ENCODE data around the gene PHYHD1. TPM values are rescaled to one million over a fixed set of nuclear protein-coding genes. Genes with fewer than 3 reads are reported as not detected.

The PHYHD1 gene
- total RNA-seq, result 0.44 and 0.68 TPM in 2 replicates

GRCh38 chr9:128920381-128921058 lies at the start of gene PHYHD1:
TSS of gene PHYHD1 (plus strand) at chr9:128920982. CDS start at chr9:128922324, 1,342 bp downstream.
- peaks cover 3% of the 10 kb centered on the region for H3K4me1 Mint-ChIP-seq (ENCODE audit: low read depth)
- no peak within 1 kb of the TSS for H3K27ac Mint-ChIP-seq
- no peaks in the 10 kb centered on the region for H3K27me3 Mint-ChIP-seq (ENCODE audit: low read depth)
- H3K4me3 Mint-ChIP-seq (ENCODE audit: low read depth), result no peak within 1 kb of the TSS
- H3K9me3 Mint-ChIP-seq, result no peaks in the 10 kb centered on the region
- intact Hi-C loops (cut with micrococcal nuclease), result no loop called here
- DNase-seq (ENCODE audit: low spot score), result no peak
- peaks cover 27% of the 10 kb centered on the region for H3K36me3 Mint-ChIP-seq (ENCODE audit: low read depth)

- Mint-ChIP-seq H3K36me3 (ENCODE audit: low read depth) (peaks cover under 1% of the 10 kb centered on the region), H3K27ac (no peak overlapping the region), H3K4me3 (ENCODE audit: low read depth) (no peak overlapping the region), H3K9me3 (no peaks in the 10 kb centered on the region), H3K27me3 (ENCODE audit: low read depth) (no peaks in the 10 kb centered on the region), H3K4me1 (ENCODE audit: low read depth) (peaks cover 11% of the 10 kb centered on the region)
- no peak for DNase-seq (ENCODE audit: low spot score)
- intact Hi-C loops (cut with micrococcal nuclease), result loop anchor here (1.0 to 2.0 kb wide), 2 partner anchors 15 to 41 kb away; no protein-coding TSS in a partner anchor
Measured at GRCh38 chr9:128877852-128878251, 42.9 kb upstream of the PHYHD1 start.

- peak; percentile 99 for DNase-seq (ENCODE audit: low spot score)
- Mint-ChIP-seq H3K4me1 (ENCODE audit: low read depth) (peaks cover 39% of the 10 kb centered on the region), H3K27me3 (ENCODE audit: low read depth) (no peaks in the 10 kb centered on the region), H3K36me3 (ENCODE audit: low read depth) (peaks cover 27% of the 10 kb centered on the region), H3K27ac (peak within 1 kb of the TSS; percentile 92), H3K9me3 (no peaks in the 10 kb centered on the region), H3K4me3 (ENCODE audit: low read depth) (peak within 1 kb of the TSS; percentile 97)
- intact Hi-C loops (cut with micrococcal nuclease), result loop anchor here (1.0 to 5.0 kb wide), 5 partner anchors 21 to 195 kb away; partner anchors contain the start of genes DOLK, MIGA2, NUP188 and SET
Measured at GRCh38 chr9:128881884-128882676, 38.7 kb upstream of the PHYHD1 start, which contains the start of the genes KYAT1 and LRRC8A. TSS of gene KYAT1 (minus strand) at chr9:128881950. CDS start at chr9:128845405, 36,545 bp downstream. TSS of gene LRRC8A (plus strand) at chr9:128882133. CDS start at chr9:128907165, 25,032 bp downstream.

GRCh38 chr9:128882677-128883603 lies 37.8 kb upstream of the PHYHD1 start:
- Mint-ChIP-seq H3K4me1 (ENCODE audit: low read depth) (peaks cover 41% of the 10 kb centered on the region), H3K9me3 (no peaks in the 10 kb centered on the region), H3K27ac (peak overlapping the region; percentile 87), H3K4me3 (ENCODE audit: low read depth) (peak overlapping the region; percentile 97), H3K27me3 (ENCODE audit: low read depth) (no peaks in the 10 kb centered on the region), H3K36me3 (ENCODE audit: low read depth) (peaks cover 34% of the 10 kb centered on the region)
- intact Hi-C loops (cut with micrococcal nuclease), result loop anchor here (1.0 to 5.0 kb wide), 4 partner anchors 20 to 196 kb away; partner anchors contain the start of genes DOLK, NUP188, SET and TBC1D13
- no peak for DNase-seq (ENCODE audit: low spot score)

- H3K4me1 Mint-ChIP-seq (ENCODE audit: low read depth), result peaks cover 41% of the 10 kb centered on the region
- no peaks in the 10 kb centered on the region for H3K27me3 Mint-ChIP-seq (ENCODE audit: low read depth)
- H3K27ac Mint-ChIP-seq, result no peak overlapping the region
- peak overlapping the region; percentile 56 for H3K4me3 Mint-ChIP-seq (ENCODE audit: low read depth)
- H3K36me3 Mint-ChIP-seq (ENCODE audit: low read depth), result peaks cover 47% of the 10 kb centered on the region
- DNase-seq (ENCODE audit: low spot score), result no peak
- intact Hi-C loops (cut with micrococcal nuclease), result loop anchor here (5.0 kb wide), 1 partner anchor 197 kb away; the partner anchor contains the start of gene SET
- no peaks in the 10 kb centered on the region for H3K9me3 Mint-ChIP-seq
Measured at GRCh38 chr9:128884164-128884563, 36.6 kb upstream of the PHYHD1 start.

GRCh38 chr9:128885376-128885775 lies 35.4 kb upstream of the PHYHD1 start:
- H3K4me3 Mint-ChIP-seq (ENCODE audit: low read depth), result peak overlapping the region; percentile 23
- peaks cover 37% of the 10 kb centered on the region for H3K4me1 Mint-ChIP-seq (ENCODE audit: low read depth)
- H3K9me3 Mint-ChIP-seq, result no peaks in the 10 kb centered on the region
- intact Hi-C loops (cut with micrococcal nuclease), result no loop called here
- no peaks in the 10 kb centered on the region for H3K27me3 Mint-ChIP-seq (ENCODE audit: low read depth)
- DNase-seq (ENCODE audit: low spot score), result no peak
- peaks cover 52% of the 10 kb centered on the region for H3K36me3 Mint-ChIP-seq (ENCODE audit: low read depth)
- no peak overlapping the region for H3K27ac Mint-ChIP-seq

- H3K4me1 Mint-ChIP-seq (ENCODE audit: low read depth), result peaks cover 34% of the 10 kb centered on the region
- H3K27ac Mint-ChIP-seq, result peak overlapping the region; percentile 47
- no peak for DNase-seq (ENCODE audit: low spot score)
- H3K9me3 Mint-ChIP-seq, result no peaks in the 10 kb centered on the region
- H3K27me3 Mint-ChIP-seq (ENCODE audit: low read depth), result no peaks in the 10 kb centered on the region
- peaks cover 54% of the 10 kb centered on the region for H3K36me3 Mint-ChIP-seq (ENCODE audit: low read depth)
- no peak overlapping the region for H3K4me3 Mint-ChIP-seq (ENCODE audit: low read depth)
- intact Hi-C loops (cut with micrococcal nuclease), result no loop called here
Measured at GRCh38 chr9:128885798-128886197, 35.0 kb upstream of the PHYHD1 start.

GRCh38 chr9:128886211-128886891 lies 34.4 kb upstream of the PHYHD1 start:
- Mint-ChIP-seq H3K36me3 (ENCODE audit: low read depth) (peaks cover 54% of the 10 kb centered on the region), H3K4me3 (ENCODE audit: low read depth) (no peak overlapping the region), H3K27ac (peak overlapping the region; percentile 47), H3K27me3 (ENCODE audit: low read depth) (no peaks in the 10 kb centered on the region), H3K4me1 (ENCODE audit: low read depth) (peaks cover 32% of the 10 kb centered on the region), H3K9me3 (no peaks in the 10 kb centered on the region)
- intact Hi-C loops (cut with micrococcal nuclease), result no loop called here
- DNase-seq (ENCODE audit: low spot score), result no peak

GRCh38 chr9:128887049-128887448 lies 33.7 kb upstream of the PHYHD1 start:
- peaks cover 36% of the 10 kb centered on the region for H3K4me1 Mint-ChIP-seq (ENCODE audit: low read depth)
- DNase-seq (ENCODE audit: low spot score), result no peak
- intact Hi-C loops (cut with micrococcal nuclease), result no loop called here
- no peak overlapping the region for H3K4me3 Mint-ChIP-seq (ENCODE audit: low read depth)
- H3K9me3 Mint-ChIP-seq, result no peaks in the 10 kb centered on the region
- no peaks in the 10 kb centered on the region for H3K27me3 Mint-ChIP-seq (ENCODE audit: low read depth)
- no peak overlapping the region for H3K27ac Mint-ChIP-seq
- peaks cover 59% of the 10 kb centered on the region for H3K36me3 Mint-ChIP-seq (ENCODE audit: low read depth)

- no peak overlapping the region for H3K27ac Mint-ChIP-seq
- no peak overlapping the region for H3K4me3 Mint-ChIP-seq (ENCODE audit: low read depth)
- no peaks in the 10 kb centered on the region for H3K9me3 Mint-ChIP-seq
- intact Hi-C loops (cut with micrococcal nuclease), result no loop called here
- peaks cover 37% of the 10 kb centered on the region for H3K4me1 Mint-ChIP-seq (ENCODE audit: low read depth)
- H3K27me3 Mint-ChIP-seq (ENCODE audit: low read depth), result no peaks in the 10 kb centered on the region
- peaks cover 58% of the 10 kb centered on the region for H3K36me3 Mint-ChIP-seq (ENCODE audit: low read depth)
- no peak for DNase-seq (ENCODE audit: low spot score)
Measured at GRCh38 chr9:128887914-128888350, 32.9 kb upstream of the PHYHD1 start.

- Mint-ChIP-seq H3K4me3 (ENCODE audit: low read depth) (no peak overlapping the region), H3K27me3 (ENCODE audit: low read depth) (no peaks in the 10 kb centered on the region), H3K4me1 (ENCODE audit: low read depth) (peaks cover 26% of the 10 kb centered on the region), H3K27ac (no peak overlapping the region), H3K36me3 (ENCODE audit: low read depth) (peaks cover 55% of the 10 kb centered on the region), H3K9me3 (no peaks in the 10 kb centered on the region)
- DNase-seq (ENCODE audit: low spot score), result no peak
- intact Hi-C loops (cut with micrococcal nuclease), result no loop called here
Measured at GRCh38 chr9:128891321-128892220, 29.2 kb upstream of the PHYHD1 start.
